H9 (cell line): ENCODE data around the gene SCNN1G. TPM values are rescaled to one million over a fixed set of nuclear protein-coding genes. Genes with fewer than 3 reads are reported as not detected.

ENCODE experiments used
- DNase-seq: peaks from one replicate; pipeline ENCODE4 v3.0.0-alpha.2; 2017
- H2AFZ ChIP-seq: one replicate; pipeline ENCODE4 v1.6.1; 2013; ENCODE audit warnings: mild to moderate bottlenecking, low read length, control low read depth, moderate library complexity
- H2AK5ac ChIP-seq: 2 replicates; pipeline ENCODE4 v1.6.1; 2013; ENCODE audit warnings: low read length, control low read depth, mixed read lengths; ENCODE audit not compliant: insufficient read length
- H2BK120ac ChIP-seq: one replicate; pipeline ENCODE4 v1.6.1; 2013; ENCODE audit warnings: low read depth, mild to moderate bottlenecking, low read length, control low read depth, inconsistent platforms; ENCODE audit not compliant: poor library complexity, severe bottlenecking
- H2BK12ac ChIP-seq: 2 replicates; pipeline ENCODE4 v1.6.1; 2013; ENCODE audit warnings: low read length, control low read depth, mixed read lengths, low read depth; ENCODE audit not compliant: insufficient read length
- H2BK15ac ChIP-seq: 2 replicates; pipeline ENCODE4 v1.6.1; 2013; ENCODE audit warnings: low read depth, low read length, control low read depth
- H2BK20ac ChIP-seq: one replicate; pipeline ENCODE4 v1.6.1; 2013; ENCODE audit warnings: low read depth, mild to moderate bottlenecking, low read length, control low read depth, inconsistent platforms; ENCODE audit not compliant: poor library complexity, severe bottlenecking
- H2BK5ac ChIP-seq: 2 replicates; pipeline ENCODE4 v1.6.1; 2013; ENCODE audit warnings: low read length, control low read depth, mixed read lengths; ENCODE audit not compliant: insufficient read length
- H3K14ac ChIP-seq: 2 replicates; pipeline ENCODE4 v1.6.1; 2013; ENCODE audit warnings: low read length, control low read depth; ENCODE audit not compliant: insufficient read depth
- H3K18ac ChIP-seq: 2 replicates; pipeline ENCODE4 v1.6.1; 2013; ENCODE audit warnings: low read depth, mild to moderate bottlenecking, mixed read lengths, low read length, control low read depth; ENCODE audit not compliant: insufficient read length
- H3K23ac ChIP-seq: 2 replicates; pipeline ENCODE4 v1.6.1; 2013; ENCODE audit warnings: low read length, control low read depth, mixed read lengths, low read depth; ENCODE audit not compliant: insufficient read length
- H3K23me2 ChIP-seq: 2 replicates; pipeline ENCODE4 v1.6.1; 2013; ENCODE audit warnings: low read depth, mild to moderate bottlenecking, mixed read lengths, low read length, control low read depth; ENCODE audit not compliant: insufficient read length, poor library complexity, severe bottlenecking
- H3K27ac ChIP-seq: 2 replicates; pipeline ENCODE4 v1.5.1; 2013; ENCODE audit warnings: low read length, control low read depth, mixed read lengths, low read depth; ENCODE audit not compliant: insufficient read length
- H3K27me3 ChIP-seq: 2 replicates; pipeline ENCODE4 v1.6.1; 2013; ENCODE audit warnings: low read length, control low read depth, inconsistent platforms; ENCODE audit not compliant: insufficient read depth
- H3K4ac ChIP-seq: 2 replicates; pipeline ENCODE4 v1.6.1; 2013; ENCODE audit warnings: low read depth, mild to moderate bottlenecking, control low read depth, inconsistent platforms, low read length, moderate library complexity
- H3K4me1 ChIP-seq: 2 replicates; pipeline ENCODE4 v1.6.1; 2013; ENCODE audit warnings: low read length, control low read depth, inconsistent platforms; ENCODE audit not compliant: insufficient read depth
- H3K4me2 ChIP-seq: 2 replicates; pipeline ENCODE4 v1.6.1; 2013; ENCODE audit warnings: low read length, control low read depth, mixed read lengths; ENCODE audit not compliant: insufficient read length, insufficient read depth
- H3K56ac ChIP-seq: 2 replicates; pipeline ENCODE4 v1.6.1; 2013; ENCODE audit warnings: low read depth, mild to moderate bottlenecking, mixed read lengths, low read length, control low read depth; ENCODE audit not compliant: insufficient read length
- H3K79me1 ChIP-seq: 2 replicates; pipeline ENCODE4 v1.6.1; 2013; ENCODE audit warnings: low read depth, mild to moderate bottlenecking, moderate library complexity, low read length, control low read depth, inconsistent platforms; ENCODE audit not compliant: insufficient read depth, poor library complexity, severe bottlenecking
- H3K79me2 ChIP-seq: 2 replicates; pipeline ENCODE4 v1.6.1; 2013; ENCODE audit warnings: low read length, control low read depth, inconsistent platforms; ENCODE audit not compliant: insufficient read depth
- H3K9ac ChIP-seq: 2 replicates; pipeline ENCODE4 v1.6.1; 2013; ENCODE audit warnings: low read length, control low read depth, mixed read lengths; ENCODE audit not compliant: insufficient read length; ENCODE audit errors: extremely low read depth
- H3K9me3 ChIP-seq: one replicate; pipeline ENCODE4 v1.6.1; 2013; ENCODE audit warnings: low read depth, low read length, inconsistent platforms; ENCODE audit not compliant: control insufficient read depth
- H3T11ph ChIP-seq: one replicate; pipeline ENCODE4 v1.6.1; 2013; ENCODE audit warnings: mild to moderate bottlenecking, low read length, control low read depth, inconsistent platforms
- H4K20me1 ChIP-seq: one replicate; pipeline ENCODE4 v1.6.1; 2013; ENCODE audit not compliant: control insufficient read depth, insufficient read length, insufficient read depth
- H4K5ac ChIP-seq: 2 replicates; pipeline ENCODE4 v1.6.1; 2013; ENCODE audit warnings: low read depth, mild to moderate bottlenecking, mixed read lengths, low read length, control low read depth; ENCODE audit not compliant: insufficient read length
- H4K8ac ChIP-seq: replicated peaks from 2 replicates; pipeline ENCODE4 v1.6.1; 2013; ENCODE audit warnings: low read length, control low read depth, mixed read lengths, low read depth; ENCODE audit not compliant: insufficient read length
- H4K91ac ChIP-seq: 2 replicates; pipeline ENCODE4 v1.6.1; 2013; ENCODE audit warnings: low read depth, mild to moderate bottlenecking, moderate library complexity, mixed read lengths, low read length, control low read depth; ENCODE audit not compliant: insufficient read length
- H3K27ac Mint-ChIP-seq, 3 experiments: 2 replicates in 2 of 3; 3 replicates in 1 of 3; pipeline ENCODE4 v1.8.0; 2020 to 2021; ENCODE audit warnings: mixed read lengths in 3 of 3, mild to moderate bottlenecking in 1 of 3, moderate library complexity in 1 of 3
- H3K27me3 Mint-ChIP-seq: 2 replicates; pipeline ENCODE4 v1.8.0; 2021; ENCODE audit warnings: low read depth, mild to moderate bottlenecking, moderate library complexity, mixed read lengths
- H3K36me3 Mint-ChIP-seq, 3 experiments: 2 replicates in 2 of 3; 3 replicates in 1 of 3; pipeline ENCODE4 v1.8.0; 2020 to 2021; ENCODE audit warnings: low read depth in 3 of 3, mixed read lengths in 3 of 3; ENCODE audit not compliant: insufficient read depth in 1 of 3
- H3K4me1 Mint-ChIP-seq, 2 experiments: 2 replicates each; pipeline ENCODE4 v1.8.0; 2020; ENCODE audit warnings: mixed read lengths in 2 of 2
- H3K4me3 Mint-ChIP-seq, 2 experiments: 2 replicates in 1 of 2; 3 replicates in 1 of 2; pipeline ENCODE4 v1.8.0; 2020 to 2021; ENCODE audit warnings: mild to moderate bottlenecking in 2 of 2, mixed read lengths in 2 of 2, moderate library complexity in 1 of 2
- H3K9me3 Mint-ChIP-seq, 2 experiments: 2 replicates in 1 of 2; 3 replicates in 1 of 2; pipeline ENCODE4 v1.8.0; 2020; ENCODE audit warnings: mild to moderate bottlenecking in 2 of 2, mixed read lengths in 2 of 2, moderate library complexity in 1 of 2
- WGBS: extraction: QIAGEN DNeasy Blood & Tissue Kit; methylation state at CpG from one replicate; pipeline ENCODE4 v1.1.7; 2013; ENCODE audit warnings: missing lambda C conversion rate, low lambda C conversion rate, mixed read lengths; ENCODE audit not compliant: insufficient read length; ENCODE audit errors: extremely low coverage; 5-methylcytosine and 5-hydroxymethylcytosine counted together
- total RNA-seq: library from RNA; stranded (reverse); gene quantifications from 2 replicates; pipeline ENCODE4 v1.2.1, GENCODE V29; 2021
- TF ChIP-seq, protein P1 (sequence below): fragments of 200-600 bp; sonication (generic); conservative IDR thresholded peaks from 3 replicates; pipeline ENCODE4 v1.8.0; 2021; ENCODE audit warnings: antibody characterized with exemption, mild to moderate bottlenecking

The SCNN1G gene
- total RNA-seq, 1 experiment from 2014 or later, result 0.74 TPM

DNA sequence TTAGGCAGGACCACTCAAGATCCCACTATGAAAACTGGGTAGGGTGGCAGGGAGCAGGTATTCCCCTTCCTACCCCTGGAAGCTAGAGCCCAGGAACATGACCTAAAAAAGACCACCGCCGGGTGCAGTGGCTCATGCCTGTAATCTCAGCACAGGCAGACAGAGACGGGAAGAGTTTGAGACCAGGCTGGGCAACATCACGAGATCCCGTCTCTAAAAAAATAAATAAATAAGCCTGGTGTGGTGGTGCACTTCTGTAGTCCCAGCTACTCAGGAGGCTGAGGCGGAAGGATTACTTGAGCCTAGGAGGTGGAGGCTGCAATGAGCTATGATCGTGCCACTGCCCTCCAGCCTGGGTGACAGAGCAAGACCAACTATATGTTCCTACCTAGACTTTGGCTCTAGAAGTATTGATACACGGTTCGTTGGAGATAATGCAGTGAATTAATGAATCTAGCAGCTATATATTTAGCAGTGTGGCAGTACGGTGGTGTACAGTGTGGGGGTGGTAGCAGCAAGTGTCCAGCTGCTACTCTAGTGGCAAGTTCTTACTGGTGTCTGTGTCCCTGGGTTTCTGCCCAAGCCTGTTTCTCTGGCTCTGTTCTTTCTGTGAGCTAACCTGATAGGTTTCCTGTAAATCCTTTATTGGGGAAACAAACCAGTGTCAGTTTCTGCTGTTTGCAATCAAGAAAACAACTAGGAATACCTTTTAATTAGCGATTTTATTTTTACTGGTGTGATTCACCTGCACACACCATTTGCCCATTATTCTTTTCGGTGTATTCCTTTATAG, 30.0 kb upstream of the SCNN1G start:
- no peak overlapping the region for H3K14ac ChIP-seq
- peaks cover 24% of the 10 kb centered on the region for H3K27me3 Mint-ChIP-seq
- no peak overlapping the region for H3K18ac ChIP-seq
- no peak overlapping the region for H3K4me3 Mint-ChIP-seq
- H3K4me1 ChIP-seq, result no peaks in the 10 kb centered on the region
- no peak overlapping the region for H3K4me2 ChIP-seq
- no peaks in the 10 kb centered on the region for H3K9me3 Mint-ChIP-seq
- DNase-seq, result no peak
- H2AK5ac ChIP-seq, result no peak overlapping the region
- no peaks in the 10 kb centered on the region for H4K20me1 ChIP-seq
- H3K4ac ChIP-seq, result no peak overlapping the region
- H3K9me3 ChIP-seq, result no peaks in the 10 kb centered on the region
- no peak overlapping the region for H2BK5ac ChIP-seq
- H3K23me2 ChIP-seq, result peaks cover 6% of the 10 kb centered on the region
- TF ChIP-seq, protein P1, sequence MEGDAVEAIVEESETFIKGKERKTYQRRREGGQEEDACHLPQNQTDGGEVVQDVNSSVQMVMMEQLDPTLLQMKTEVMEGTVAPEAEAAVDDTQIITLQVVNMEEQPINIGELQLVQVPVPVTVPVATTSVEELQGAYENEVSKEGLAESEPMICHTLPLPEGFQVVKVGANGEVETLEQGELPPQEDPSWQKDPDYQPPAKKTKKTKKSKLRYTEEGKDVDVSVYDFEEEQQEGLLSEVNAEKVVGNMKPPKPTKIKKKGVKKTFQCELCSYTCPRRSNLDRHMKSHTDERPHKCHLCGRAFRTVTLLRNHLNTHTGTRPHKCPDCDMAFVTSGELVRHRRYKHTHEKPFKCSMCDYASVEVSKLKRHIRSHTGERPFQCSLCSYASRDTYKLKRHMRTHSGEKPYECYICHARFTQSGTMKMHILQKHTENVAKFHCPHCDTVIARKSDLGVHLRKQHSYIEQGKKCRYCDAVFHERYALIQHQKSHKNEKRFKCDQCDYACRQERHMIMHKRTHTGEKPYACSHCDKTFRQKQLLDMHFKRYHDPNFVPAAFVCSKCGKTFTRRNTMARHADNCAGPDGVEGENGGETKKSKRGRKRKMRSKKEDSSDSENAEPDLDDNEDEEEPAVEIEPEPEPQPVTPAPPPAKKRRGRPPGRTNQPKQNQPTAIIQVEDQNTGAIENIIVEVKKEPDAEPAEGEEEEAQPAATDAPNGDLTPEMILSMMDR, result no peak
- no peak overlapping the region for H2BK12ac ChIP-seq
- H3K27ac Mint-ChIP-seq, result peak overlapping the region in 1 of 3 experiments; percentile 27; a peak in 1 of 7 replicates
- no peak overlapping the region for H3K23ac ChIP-seq
- H2AFZ ChIP-seq, result no peak overlapping the region
- no peaks in the 10 kb centered on the region for H3K79me1 ChIP-seq
- H3K79me2 ChIP-seq, result peaks cover 4% of the 10 kb centered on the region; the same call in 1 of the 2 replicates
- H3T11ph ChIP-seq, result no peak overlapping the region
- H3K36me3 Mint-ChIP-seq, result peaks cover 0 to 2% (median 0%) of the 10 kb centered on the region in 3 experiments; a peak in 1 of 7 replicates
- no peak overlapping the region for H2BK20ac ChIP-seq
- H3K27me3 ChIP-seq, result no peaks in the 10 kb centered on the region
- no peak overlapping the region for H3K27ac ChIP-seq
- H4K8ac ChIP-seq, result no peak overlapping the region
- peaks cover 10 to 11% of the 10 kb centered on the region in 2 experiments for H3K4me1 Mint-ChIP-seq
- no CpG with 5 or more reads among the region's 12 CpGs for WGBS
- H2BK15ac ChIP-seq, result no peak overlapping the region
- H3K9ac ChIP-seq, result no peak overlapping the region
- H4K5ac ChIP-seq, result no peak overlapping the region
- H3K56ac ChIP-seq, result no peak overlapping the region
- H4K91ac ChIP-seq, result no peak overlapping the region
- no peak overlapping the region for H2BK120ac ChIP-seq
